Thyroid gland (tissue), 4 donors: ENCODE data around the gene SNX10.

Experiments used
- CTCF ChIP-seq, 6 experiments: fragments of 200-600 bp in 3 of 6; fragments of 450-650 bp in 3 of 6; sonication (generic) in 3 of 6; IDR thresholded peaks; one replicate each; pipeline ENCODE4 v1.5.1; 2016 to 2019; ENCODE audit warnings: antibody characterized with exemption in 6 of 6, mild to moderate bottlenecking in 2 of 6, inconsistent platforms in 1 of 6, moderate library complexity in 1 of 6
- POLR2A ChIP-seq, 2 donors: fragments of 450-650 bp; IDR thresholded peaks; one replicate each; pipeline ENCODE4 v1.6.1; 2017; ENCODE audit warnings: antibody characterized with exemption in 2 of 2, mild to moderate bottlenecking in 2 of 2, moderate library complexity in 1 of 2

GRCh38 chr7:26357799-26358151 is 66.1 kb downstream of the SNX10 start:
- TF ChIP-seq POLR2A (IDR thresholded peaks at IDR 0.05) (no peak), CTCF (IDR thresholded peaks at IDR 0.05) (no peak)
